K562 (cell line): ENCODE results near the gene NDOR1. TPM values are rescaled to one million over a fixed set of nuclear protein-coding genes. Genes with fewer than 3 reads are reported as not detected.

ENCODE experiments used
- ESRRB ChIP-seq: fragments of 250-450 bp; sonication (Bioruptor Pico); IDR thresholded peaks from 2 replicates; pipeline ENCODE4 v1.5.0; 2020; ENCODE audit warnings: mild to moderate bottlenecking, moderate library complexity, borderline replicate concordance
- HOMEZ ChIP-seq: fragments of 250-450 bp; sonication (Bioruptor Pico); IDR thresholded peaks from 2 replicates; pipeline ENCODE4 v1.4.0; 2020; ENCODE audit warnings: mild to moderate bottlenecking, moderate library complexity
- KDM5B ChIP-seq: fragments of 200-600 bp; sonication (generic); IDR thresholded peaks from 2 replicates; pipeline ENCODE4 v1.6.1; 2012; ENCODE audit warnings: low read depth, mild to moderate bottlenecking, moderate library complexity, low read length, control low read depth, inconsistent platforms; ENCODE audit not compliant: insufficient replicate concordance
- MAZ ChIP-seq, 2 experiments: fragments of 450-650 bp in 1 of 2; sonication (generic) in 1 of 2; formaldehyde crosslinking; IDR thresholded peaks in 1 of 2; conservative IDR thresholded peaks in 1 of 2; 2 replicates each; pipeline versions ENCODE4 v1.4.0 to v1.5.0; 2020; ENCODE audit warnings: mild to moderate bottlenecking in 1 of 2, missing genetic modification reagents in 1 of 2
- MLLT1 ChIP-seq, 2 experiments: fragments of 450-650 bp; IDR thresholded peaks; 2 replicates each; pipeline ENCODE4 v1.6.1; 2016
- MLX ChIP-seq, 2 experiments: fragments of 450-650 bp in 1 of 2; sonication (generic) in 1 of 2; formaldehyde crosslinking; conservative IDR thresholded peaks; 2 replicates each; pipeline versions ENCODE4 v1.4.0 to v1.8.1; 2020 to 2022; ENCODE audit warnings: mild to moderate bottlenecking in 1 of 2, missing genetic modification reagents in 1 of 2
- MTA3 ChIP-seq: fragments of 450-650 bp; formaldehyde crosslinking; IDR thresholded peaks from 2 replicates; pipeline ENCODE4 v1.6.1; 2017; ENCODE audit warnings: mild to moderate bottlenecking, borderline replicate concordance
- MYC ChIP-seq, 2 experiments: fragments of 250-450 bp in 1 of 2; sonication (Bioruptor Pico) in 1 of 2; IDR thresholded peaks; 2 replicates each; pipeline versions ENCODE4 v1.5.1 to v1.6.1; 2012 to 2021; ENCODE audit warnings: low read depth in 2 of 2, borderline replicate concordance in 1 of 2, improper control_type of control experiment in 1 of 2, low read length in 1 of 2, mild to moderate bottlenecking in 1 of 2, moderate library complexity in 1 of 2
- OTX1 ChIP-seq: fragments of 450-650 bp; formaldehyde crosslinking; IDR thresholded peaks from 2 replicates; pipeline ENCODE4 v1.4.0; 2022; ENCODE audit warnings: mild to moderate bottlenecking
- PHB ChIP-seq: fragments of 250-450 bp; sonication (Bioruptor Pico); IDR thresholded peaks from 2 replicates; pipeline ENCODE4 v1.5.0; 2021
- PML ChIP-seq: IDR thresholded peaks from 2 replicates; pipeline ENCODE4 v1.6.1; 2012; ENCODE audit warnings: low read length, inconsistent platforms
- POLR2AphosphoS2 ChIP-seq: IDR thresholded peaks from 2 replicates; pipeline ENCODE4 v1.6.1; 2012; ENCODE audit warnings: low read length, improper control_type of control experiment
- PTBP1 ChIP-seq: fragments of 200-400 bp; formaldehyde crosslinking; IDR thresholded peaks from 2 replicates; pipeline ENCODE4 v1.6.1; 2017; ENCODE audit warnings: low read depth, low read length
- SFPQ ChIP-seq: fragments of 200-400 bp; formaldehyde crosslinking; IDR thresholded peaks from 2 replicates; pipeline ENCODE4 v1.6.1; 2017; ENCODE audit warnings: mild to moderate bottlenecking, low read depth, low read length, moderate library complexity
- SOX6 ChIP-seq: fragments of 450-650 bp; IDR thresholded peaks from 2 replicates; pipeline ENCODE4 v1.6.1; 2014; ENCODE audit warnings: mild to moderate bottlenecking
- TEAD4 ChIP-seq, 2 experiments: sonication (generic) in 1 of 2; formaldehyde crosslinking in 1 of 2; IDR thresholded peaks; 2 replicates each; pipeline versions ENCODE4 v1.6.1 to v1.8.0; 2012 to 2022; ENCODE audit warnings: borderline replicate concordance in 1 of 2, inconsistent platforms in 1 of 2, low read length in 1 of 2, mild to moderate bottlenecking in 1 of 2, missing genetic modification reagents in 1 of 2
- ZKSCAN1 ChIP-seq: fragments of 150-350 bp; IDR thresholded peaks from 2 replicates; pipeline ENCODE4 v1.6.1; 2016; ENCODE audit warnings: low read depth, low read length
- ZNF436 ChIP-seq: fragments of 250-450, 450-650 bp; sonication (Bioruptor Pico); formaldehyde crosslinking; IDR thresholded peaks from 2 replicates; pipeline ENCODE4 v1.7.0; 2020; ENCODE audit warnings: mild to moderate bottlenecking
- ZNF445 ChIP-seq: fragments of 250-450 bp; sonication (Bioruptor Pico); IDR thresholded peaks from 2 replicates; pipeline ENCODE4 v1.4.0; 2020; ENCODE audit warnings: low read depth, mild to moderate bottlenecking, moderate library complexity
- polyA plus RNA-seq, 8 experiments: library from polyadenylated mRNA; depleted of rRNA in 4 of 8; stranded (reverse) in 5 of 8; unstranded in 3 of 8; fragments of >200 nt; fragmentation: Nextera tagmentation in 2 of 8; fragmentation: Illumina TruSeq in 1 of 8; extraction: Ambion mirVana in 2 of 8; extraction: Trizol in 1 of 8; gene quantifications; 2 replicates each; pipeline versions ENCODE4 v1.2.1 to v1.2.3, GENCODE V29; 2011 to 2014; ENCODE audit warnings: inconsistent platforms in 1 of 8, missing spikeins in 1 of 8
- total RNA-seq, 7 experiments: library from RNA; depleted of rRNA in 6 of 7; stranded (reverse); fragments of >200 nt in 6 of 7; fragmentation: Illumina TruSeq in 2 of 7; extraction: Trizol in 2 of 7; gene quantifications; 2 replicates each; pipeline versions ENCODE4 v1.2.1 to v1.2.3, GENCODE V29; 2011 to 2021; ENCODE audit warnings: low replicate concordance in 1 of 7

The NDOR1 gene
- total and polyA plus RNA-seq, 9 of the 15 experiments (the other 6 are each of a cell fraction or from before 2014, with no cell fraction given) = 0.06 to 36.9 (median 6.9) TPM

GRCh38 chr9:137243626-137244485 lies 38.4 kb downstream of the NDOR1 start (continued):
- TF ChIP-seq MAZ (CRISPR knock-in tag; conservative IDR thresholded peaks at IDR 0.05 in 1 of 2, IDR thresholded peaks at IDR 0.05 in 1 of 2) = peak in 1 of 2 experiments; percentile 70; a peak in 2 of 4 replicates
- TF ChIP-seq ZNF436 (CRISPR knock-in tag) = peak; percentile 12; the same call in 1 of the 2 replicates
- 0 out of 2 replicates have a peak, but pooled peaks have one; percentile 4 for TF ChIP-seq ESRRB (CRISPR knock-in tag)
- TF ChIP-seq ZKSCAN1 = peak; percentile 37; the same call in 1 of the 2 replicates
- TF ChIP-seq MTA3 = peak; percentile 87; the same call in 1 of the 2 replicates
- 0 out of 4 replicates have a peak, but pooled peaks of 1 of the 2 experiments have one; percentile 72 for TF ChIP-seq MLX (CRISPR knock-in tag; conservative IDR thresholded peaks at IDR 0.05)
- no peak for TF ChIP-seq PTBP1
- peak; percentile 75 for TF ChIP-seq KDM5B
- TF ChIP-seq OTX1 = peak; percentile 74
- peak; percentile 96; the same call in 1 of the 2 replicates for TF ChIP-seq POLR2AphosphoS2
- no peak for TF ChIP-seq HOMEZ (CRISPR knock-in tag)
- TF ChIP-seq MYC (IDR thresholded peaks at IDR 0.05; ENCODE audit: low read depth, low read length) = no peak
- TF ChIP-seq MYC (CRISPR knock-in tag; IDR thresholded peaks at IDR 0.05; ENCODE audit: borderline replicate concordance, low read depth) = peak; percentile 40; the same call in 1 of the 2 replicates
- 0 out of 4 replicates have a peak, but pooled peaks of 1 of the 2 experiments have one; percentile 7 for TF ChIP-seq MLLT1 (IDR thresholded peaks at IDR 0.05)
- peak; percentile 61; the same call in 1 of the 2 replicates for TF ChIP-seq PHB (CRISPR knock-in tag)
- TF ChIP-seq SFPQ = no peak
- 0 out of 2 replicates have a peak, but pooled peaks have one; percentile 68 for TF ChIP-seq ZNF445 (CRISPR knock-in tag)
- TF ChIP-seq TEAD4 (IDR thresholded peaks at IDR 0.05; ENCODE audit: low read length) = no peak; the same call in none of the 2 replicates
- 0 out of 2 replicates have a peak, but pooled peaks have one; percentile 54 for TF ChIP-seq TEAD4 (CRISPR knock-in tag; IDR thresholded peaks at IDR 0.05; ENCODE audit: borderline replicate concordance)
- TF ChIP-seq PML = peak; percentile 28; the same call in 1 of the 2 replicates
- TF ChIP-seq SOX6 = no peak
